Right ventricle myocardium inferior (tissue), 1 donor: Measurements from ENCODE around the gene ABCG1. TPM values are rescaled to one million over a fixed set of nuclear protein-coding genes. Genes with fewer than 3 reads are reported as not detected.

Source experiments
- ATAC-seq: fragments of 200-7000 bp; cut with Tn5 transposase; one replicate; pipeline ENCODE4 v1.9.1; 2020; ENCODE audit warnings: mild to moderate bottlenecking, moderate library complexity
- DNase-seq: peaks from one replicate; pipeline ENCODE4 v3.0.0; 2021; ENCODE audit errors: missing footprints
- intact Hi-C: fragments of 100-400 bp; cut with DNase I; formaldehyde crosslinking; loops from one replicate; pipeline ENCODE4 v1.11.0; 2022
- total RNA-seq: library from RNA; stranded (reverse); fragmentation: NEBNext Ultra II Directional; extraction: Animal tissue kit (Norgen Biotek cat#: 25700); gene quantifications from one replicate; pipeline ENCODE4 v1.2.1, GENCODE V29; 2021
- donor health status: DM: no; HTN: yes; CAD: no; lungs with severe emphysema.

The ABCG1 gene
- total RNA-seq, 1 donor from 2014 or later, result 9.0 TPM

DNA sequence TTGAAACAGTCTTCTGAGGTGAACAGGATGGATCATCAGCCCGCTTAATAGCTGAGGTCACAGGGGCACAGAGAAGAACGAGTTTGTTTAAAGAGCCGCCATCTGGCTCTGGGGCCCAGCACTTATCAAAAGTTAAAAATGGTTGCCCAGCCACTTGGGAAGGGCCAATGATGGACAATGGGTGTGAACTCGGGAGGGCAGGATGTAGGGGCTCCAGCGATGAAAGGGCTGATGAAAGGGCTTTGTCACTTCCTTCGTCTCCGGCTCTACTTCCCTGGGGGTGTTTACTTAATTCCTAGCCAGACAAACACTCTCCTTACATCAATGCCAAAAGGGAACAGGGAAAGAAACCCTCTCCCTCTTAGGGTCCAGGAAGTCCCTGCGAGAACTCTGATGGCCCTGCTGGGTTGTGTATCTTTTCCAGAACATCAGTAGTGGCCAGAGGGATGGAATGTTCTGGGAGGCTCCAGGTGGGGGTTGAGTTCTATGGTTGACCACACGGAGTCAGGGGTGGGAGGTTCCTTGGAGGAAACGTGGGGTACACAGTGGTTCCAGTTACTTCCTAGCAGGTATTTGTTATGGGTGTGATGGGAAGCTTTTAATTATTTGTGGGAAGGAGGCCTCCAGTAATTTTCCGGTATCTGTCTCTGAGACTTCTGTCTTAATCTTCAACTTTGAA is 9.0 kb upstream of the ABCG1 start:
- intact Hi-C loops, result no loop called here
- ATAC-seq (no peak), DNase-seq (no peak)

GRCh38 chr21:42212266-42212665 is 6.7 kb upstream of the ABCG1 start:
- DNase-seq (no peak), ATAC-seq (no peak)
- intact Hi-C loops, result no loop called here

DNA sequence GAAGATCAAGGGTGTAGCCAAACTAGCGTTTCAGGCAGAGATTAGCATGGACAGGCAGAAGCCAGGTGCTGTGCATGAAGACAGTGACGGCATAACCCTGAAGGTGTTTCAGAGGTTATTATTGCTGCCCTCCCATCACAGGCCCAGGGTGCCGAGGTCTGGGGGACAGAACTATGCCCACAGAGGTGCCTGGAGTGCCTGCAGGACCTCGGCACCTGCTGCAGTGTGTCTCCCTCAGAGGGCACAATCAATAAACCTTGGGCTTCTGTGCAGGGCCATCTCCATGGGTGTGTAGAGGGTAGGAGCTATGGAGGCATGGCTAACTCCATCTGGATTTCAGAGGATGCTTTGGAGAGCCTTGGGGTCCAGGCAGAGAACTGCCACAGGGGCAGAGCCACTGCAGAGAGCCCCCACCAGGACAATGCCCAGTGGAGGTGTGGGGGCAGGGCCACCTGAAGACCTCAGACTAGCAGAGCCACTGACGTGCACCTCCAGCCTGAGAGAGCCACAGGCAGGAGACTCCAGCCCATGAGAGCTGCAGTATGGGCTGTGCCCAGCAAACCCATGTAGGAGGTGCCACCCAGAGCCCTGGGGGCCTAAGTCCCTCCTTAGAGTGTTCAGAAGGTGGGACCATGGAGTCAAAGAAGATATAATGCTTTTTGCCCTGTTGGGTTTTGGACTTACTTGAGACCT is 5.7 kb upstream of the ABCG1 start:
- no peak for DNase-seq
- intact Hi-C loops, result no loop called here
- ATAC-seq, result no peak

DNA sequence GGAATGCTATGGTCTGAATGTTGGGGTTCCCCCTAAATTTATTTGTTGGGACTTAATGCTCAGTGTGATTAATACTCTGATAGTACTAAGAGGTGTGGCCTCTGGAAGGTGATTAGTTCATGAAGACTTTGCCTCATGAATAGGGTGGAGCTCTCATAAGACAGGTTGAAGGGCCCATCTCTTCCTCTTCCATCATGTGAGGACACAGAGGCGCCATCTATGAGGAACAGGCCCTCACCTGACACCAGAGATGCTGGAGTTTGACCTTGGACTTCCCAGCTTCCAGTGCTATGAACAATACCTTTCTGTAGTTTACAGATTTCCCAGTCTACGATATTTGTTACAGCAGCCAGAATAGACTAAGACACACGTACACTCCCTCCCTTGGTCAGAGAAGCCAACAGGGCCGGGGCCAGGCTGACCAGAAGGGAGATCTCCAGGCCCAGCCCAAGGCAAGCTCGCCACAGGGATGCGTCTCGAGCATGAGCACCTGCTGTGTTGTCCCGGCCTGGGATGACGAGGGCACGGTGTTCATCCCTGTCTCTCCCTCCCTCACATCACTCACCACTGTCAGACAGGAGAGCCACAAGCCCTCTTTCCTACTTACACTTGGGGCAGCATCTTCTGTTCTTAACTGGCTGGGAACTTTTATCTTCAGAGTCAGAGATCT is 4.7 kb upstream of the ABCG1 start:
- ATAC-seq (no peak), DNase-seq (no peak)
- intact Hi-C loops, result no loop called here

DNA sequence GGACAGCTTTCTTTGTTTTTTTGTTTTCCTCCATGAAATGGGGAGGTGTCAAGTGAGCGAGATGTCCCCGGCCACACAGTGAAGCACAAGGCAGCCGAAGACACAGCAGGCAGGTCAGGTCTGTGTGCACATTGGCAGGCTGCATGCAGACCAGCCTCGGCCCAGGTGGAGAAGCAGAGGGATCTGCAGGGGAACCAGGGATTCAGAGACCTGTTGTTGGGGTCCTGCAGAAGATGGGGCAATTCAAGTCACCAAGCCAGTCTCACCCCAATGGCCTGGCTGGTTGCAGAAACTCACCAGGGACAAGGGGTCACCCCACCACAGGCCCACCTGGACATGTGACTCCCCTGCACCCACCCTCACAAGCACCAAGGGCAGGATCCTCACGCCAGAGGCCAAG is 4.0 kb upstream of the ABCG1 start:
- intact Hi-C loops, result no loop called here
- DNase-seq (no peak), ATAC-seq (no peak)

DNA sequence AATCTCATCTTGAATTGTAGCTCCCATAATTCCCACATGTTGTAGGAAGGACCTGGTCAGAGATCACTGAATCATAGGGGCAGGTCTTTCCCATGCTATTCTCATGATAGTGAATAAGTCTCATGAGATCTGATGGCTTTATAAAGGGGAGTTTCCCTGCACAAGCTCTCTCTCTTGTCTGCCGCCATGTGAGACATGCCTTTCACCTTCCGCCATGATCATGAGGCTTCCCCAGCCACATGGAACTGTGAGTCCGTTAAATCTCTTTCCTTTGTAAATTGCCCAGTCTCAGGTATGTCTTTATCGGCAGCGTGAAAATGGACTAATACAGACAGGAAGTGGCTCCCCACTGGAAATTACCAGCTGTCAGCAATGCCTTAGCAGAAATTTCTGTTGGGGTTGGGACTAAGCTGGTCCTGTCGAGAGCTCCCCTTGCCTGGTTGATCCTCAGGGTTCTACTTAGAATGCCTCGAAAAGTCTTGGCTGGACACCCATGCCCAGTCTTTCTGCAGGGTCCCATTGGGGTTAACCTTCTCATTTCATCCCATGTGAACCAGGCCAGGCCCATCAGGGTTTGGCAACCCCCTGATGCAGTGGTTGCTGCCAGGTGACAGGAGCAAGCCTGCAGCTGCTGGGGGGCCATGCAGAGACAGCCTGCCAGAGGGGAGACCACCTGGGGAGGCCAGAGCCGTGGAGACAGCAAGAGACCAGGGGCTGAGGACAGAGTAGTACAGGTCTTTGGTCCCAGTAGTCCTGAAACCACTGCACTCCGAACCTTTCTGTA is 2.8 kb upstream of the ABCG1 start:
- intact Hi-C loops, result no loop called here
- ATAC-seq, result no peak
- DNase-seq, result no peak

DNA sequence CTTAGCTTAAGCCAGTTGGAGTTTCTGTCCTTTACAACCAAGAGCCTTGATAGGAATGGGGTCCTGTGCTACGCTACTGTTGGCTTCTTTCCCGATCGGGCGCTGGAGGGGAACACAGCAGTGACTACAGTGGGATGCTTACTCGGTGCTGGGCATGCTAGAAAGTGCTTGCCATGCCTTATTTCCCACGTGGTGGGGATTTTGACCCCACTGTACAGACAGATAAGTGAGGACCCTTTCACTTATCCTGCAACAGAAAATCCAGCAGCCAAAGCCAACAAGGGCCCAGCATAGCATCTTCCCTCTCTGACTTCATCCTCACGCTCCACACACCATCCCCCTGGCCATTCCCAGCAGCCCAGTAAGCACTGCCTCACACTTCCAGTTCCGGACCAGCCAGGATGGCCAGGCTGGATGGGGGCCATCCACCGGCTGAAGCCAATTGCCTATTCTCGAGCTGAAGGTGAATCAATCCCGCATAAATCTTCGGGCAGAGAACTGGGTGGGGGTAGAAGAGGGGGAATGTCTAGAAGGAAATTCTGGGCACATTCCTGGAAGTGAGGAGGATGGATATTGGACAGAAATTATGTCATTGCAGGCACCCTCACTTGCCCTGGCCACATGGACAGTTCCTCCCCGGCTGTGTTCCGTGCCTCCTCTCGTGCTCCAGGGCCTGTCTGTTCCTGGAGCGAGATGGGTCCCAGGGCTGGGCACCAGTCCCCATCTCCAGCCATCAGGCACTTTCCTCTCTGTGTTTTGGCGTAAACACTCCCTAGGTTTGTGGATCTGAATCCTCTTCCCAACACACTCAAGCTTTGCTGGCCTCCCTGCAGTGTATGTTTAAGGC is 2.0 kb upstream of the ABCG1 start:
- intact Hi-C loops, result no loop called here
- no peak for ATAC-seq
- no peak for DNase-seq

GRCh38 chr21:42219606-42220137 is 732 bp downstream of the ABCG1 start:
- ATAC-seq (peak; percentile 26), DNase-seq (peak; percentile 74)
- intact Hi-C loops, result loop anchor here (1.0 to 5.0 kb wide), 2 partner anchors 14 to 38 kb away; no protein-coding TSS in a partner anchor

DNA sequence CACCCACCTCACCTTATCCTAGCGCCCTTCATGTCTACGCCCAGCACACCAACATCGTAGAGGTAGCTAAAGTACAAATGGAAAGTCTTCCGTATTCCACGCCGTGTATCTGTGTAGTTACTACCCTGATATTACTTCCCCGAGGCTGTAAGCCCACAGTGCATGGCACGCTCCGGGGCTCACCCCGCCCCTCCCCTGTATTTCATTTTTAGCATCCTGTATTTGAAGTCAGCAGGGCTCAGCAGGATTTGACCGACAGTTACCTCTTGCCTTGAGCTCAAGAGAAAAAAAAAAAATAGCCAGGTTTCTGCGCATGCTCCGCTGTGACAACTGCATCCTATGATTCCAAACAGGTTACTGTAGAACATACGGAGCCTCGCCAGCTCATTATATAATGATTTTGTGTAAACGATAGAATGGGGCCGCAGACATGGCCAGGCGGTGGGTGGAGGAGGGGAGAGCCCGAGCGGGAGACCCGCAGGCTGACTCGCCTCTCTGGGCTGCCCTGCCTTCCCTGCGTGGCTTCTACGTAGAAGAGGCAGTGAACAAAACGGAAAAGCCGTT is 1.3 kb downstream of the ABCG1 start:
- intact Hi-C loops, result loop anchor here (1.0 to 5.0 kb wide), 2 partner anchors 13 to 37 kb away; no protein-coding TSS in a partner anchor
- DNase-seq (no peak), ATAC-seq (peak; percentile 56)

DNA sequence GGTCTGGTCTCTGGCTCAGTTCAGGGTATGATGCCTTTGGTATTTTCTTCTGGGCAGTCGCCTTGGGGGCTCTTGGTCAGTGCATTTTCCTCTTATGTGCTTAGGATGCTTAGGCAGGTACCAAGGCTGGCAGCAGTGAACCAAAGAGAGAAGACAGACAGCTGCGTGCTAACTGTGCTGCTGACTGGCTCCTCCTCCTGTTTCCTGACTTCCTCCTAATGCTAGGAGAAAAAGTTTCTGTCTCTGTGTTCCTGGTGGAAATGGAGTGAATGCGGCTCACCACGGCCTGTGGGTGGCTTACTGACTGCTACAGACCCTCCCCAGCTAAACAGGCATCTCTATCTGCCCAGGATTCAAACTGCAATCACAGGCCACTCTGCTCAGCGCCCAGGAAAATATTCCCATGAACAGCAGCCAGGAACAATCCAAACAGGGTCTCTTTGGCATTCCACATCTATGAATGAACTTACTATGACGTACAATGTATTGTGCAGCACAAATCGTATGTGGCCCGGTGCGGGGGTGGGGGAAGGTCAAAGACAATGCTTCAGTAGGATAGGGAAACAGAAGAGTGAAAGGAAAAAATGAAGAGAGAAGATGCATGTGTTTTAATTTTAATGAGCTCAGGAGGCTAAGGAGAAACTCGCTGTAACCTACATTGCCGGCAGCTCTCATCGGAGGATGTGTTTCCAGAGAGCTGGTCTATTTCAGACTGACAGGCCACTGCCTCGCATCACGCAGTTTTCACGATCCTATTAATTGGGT is 2.8 kb downstream of the ABCG1 start:
- intact Hi-C loops, result loop anchor here (5.0 kb wide), 1 partner anchor 36 kb away; no protein-coding TSS in a partner anchor
- DNase-seq, result no peak
- ATAC-seq, result no peak

DNA sequence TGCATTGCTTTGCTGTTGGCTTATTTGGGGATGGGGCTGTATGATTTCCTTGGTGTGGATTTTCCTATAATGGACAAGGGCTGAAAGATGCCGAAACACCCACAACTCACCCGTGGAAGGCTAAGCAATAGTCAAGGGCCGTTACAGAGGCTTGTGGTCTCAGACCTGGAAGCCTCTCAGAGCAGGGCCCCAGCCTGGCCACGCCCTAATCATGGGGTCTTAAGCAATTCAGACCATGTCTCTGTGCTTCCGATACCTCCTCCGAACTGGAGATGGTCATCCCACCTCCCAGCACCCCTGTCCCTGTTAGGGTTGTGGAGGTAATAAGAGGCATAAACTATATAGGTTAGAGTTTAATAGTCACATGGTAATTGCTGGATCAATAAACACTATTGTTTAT is 3.4 kb downstream of the ABCG1 start:
- DNase-seq (no peak), ATAC-seq (no peak)
- intact Hi-C loops, result loop anchor here (5.0 kb wide), 1 partner anchor 35 kb away; no protein-coding TSS in a partner anchor

DNA sequence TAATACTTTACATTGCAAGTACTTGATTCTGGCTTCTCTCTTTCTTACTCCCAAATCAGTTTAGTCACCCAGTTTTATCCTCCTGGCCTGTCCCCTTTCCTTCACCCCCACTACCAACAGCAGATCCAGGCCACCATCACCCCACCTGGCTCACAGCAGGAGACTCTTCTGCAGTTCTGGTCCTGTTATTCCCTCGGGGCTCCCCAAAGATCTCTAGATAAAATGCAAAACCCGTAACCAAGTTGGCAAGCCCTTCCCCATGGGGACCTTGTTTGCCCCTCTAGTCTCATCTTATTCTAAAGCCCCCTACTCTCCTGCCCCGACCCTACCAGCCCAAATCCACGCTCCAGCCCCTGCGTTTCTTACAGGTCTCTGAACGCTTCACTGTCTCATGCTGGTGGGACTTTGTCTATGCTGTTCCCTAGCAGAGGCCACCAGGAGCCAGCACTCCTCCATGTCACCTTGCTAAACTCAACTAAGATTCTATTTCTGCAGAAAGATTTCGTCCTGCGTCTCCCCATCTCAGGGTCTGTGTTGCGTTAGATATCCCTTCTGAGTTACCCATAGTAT is 4.0 kb downstream of the ABCG1 start:
- ATAC-seq, result no peak
- intact Hi-C loops, result loop anchor here (5.0 kb wide), 1 partner anchor 34 kb away; no protein-coding TSS in a partner anchor
- no peak for DNase-seq

- intact Hi-C loops, result loop anchor here (5.0 kb wide), 1 partner anchor 33 kb away; no protein-coding TSS in a partner anchor
- ATAC-seq (no peak), DNase-seq (no peak)
Measured at GRCh38 chr21:42223826-42224575, 5.1 kb downstream of the ABCG1 start.

DNA sequence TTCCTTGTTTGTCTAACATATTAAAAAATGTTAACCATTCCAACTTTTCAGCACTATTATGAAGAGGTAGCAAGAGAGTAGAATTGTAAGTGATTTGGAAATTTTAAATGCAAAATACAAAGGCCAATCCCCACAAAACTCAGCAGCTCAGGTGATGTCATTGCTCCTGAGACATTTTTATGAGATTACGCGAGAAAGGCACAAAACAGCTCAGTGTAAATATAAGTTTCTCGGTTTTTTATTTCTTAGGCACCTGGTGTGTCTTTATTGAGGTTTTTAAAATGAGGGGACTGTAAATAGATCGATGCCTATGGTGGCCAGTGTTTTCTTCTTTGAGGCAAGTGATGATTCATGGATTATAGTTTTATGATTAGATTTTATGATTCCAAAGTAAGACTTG is 6.1 kb downstream of the ABCG1 start:
- DNase-seq, result no peak
- intact Hi-C loops, result no loop called here
- ATAC-seq, result no peak

DNA sequence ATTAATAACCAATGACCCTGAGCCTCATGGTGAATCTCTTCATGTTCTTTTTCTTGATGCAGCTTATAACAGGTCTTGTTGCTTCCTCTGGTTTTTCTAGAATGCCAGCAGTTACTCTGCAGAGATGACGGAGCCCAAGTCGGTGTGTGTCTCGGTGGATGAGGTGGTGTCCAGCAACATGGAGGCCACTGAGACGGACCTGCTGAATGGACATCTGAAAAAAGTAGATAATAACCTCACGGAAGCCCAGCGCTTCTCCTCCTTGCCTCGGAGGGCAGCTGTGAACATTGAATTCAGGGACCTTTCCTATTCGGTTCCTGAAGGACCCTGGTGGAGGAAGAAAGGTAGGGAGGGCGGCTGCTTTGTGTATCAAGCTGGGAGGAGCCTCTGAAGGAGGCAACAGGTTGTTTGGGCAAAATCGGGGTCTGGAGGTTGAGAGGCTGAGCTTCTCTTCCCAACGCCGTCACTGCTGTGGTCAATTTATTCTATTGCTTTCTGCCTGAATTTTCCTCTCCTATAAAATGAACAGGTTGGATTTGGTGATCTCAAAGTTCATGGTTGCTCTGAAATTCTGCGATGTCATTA is 6.7 kb downstream of the ABCG1 start:
- no peak for ATAC-seq
- DNase-seq, result no peak
- intact Hi-C loops, result no loop called here

DNA sequence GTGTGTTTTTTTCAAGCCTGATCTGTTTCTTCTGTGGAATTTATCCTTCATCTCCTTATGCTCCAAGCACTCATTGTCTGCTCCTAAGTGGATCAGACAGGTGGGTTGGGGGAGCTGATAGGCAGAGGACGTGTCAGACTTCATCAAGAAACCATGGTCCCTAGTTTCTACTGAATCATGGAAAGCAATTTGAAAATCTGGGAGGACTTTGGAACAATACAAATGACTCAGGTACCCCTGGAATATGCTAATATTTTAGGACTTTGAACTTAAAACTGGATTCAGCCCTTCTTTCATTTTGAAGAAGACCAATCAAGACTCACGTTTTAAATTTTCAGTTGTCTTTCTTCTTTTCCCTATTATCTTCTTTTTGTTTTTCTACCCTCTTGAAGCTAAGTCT is 7.7 kb downstream of the ABCG1 start:
- no peak for ATAC-seq
- intact Hi-C loops, result no loop called here

More for the DNA sequence above, 7.7 kb downstream of the ABCG1 start:
- DNase-seq, result no peak
